GM18858 (cell line): ENCODE measurements around the gene IFNK.

Experiments
- ATAC-seq: cut with Tn5 transposase; IDR thresholded peaks from one replicate; pipeline ENCODE4 v1.9.1; 2021; ENCODE audit not compliant: unreplicated experiment

The IFNK gene

GRCh38 chr9:27537027-27537435, 12.9 kb downstream of the IFNK start:
- no peak for ATAC-seq

- no peak for ATAC-seq
Measured at GRCh38 chr9:27537756-27538155, 13.7 kb downstream of the IFNK start.

- ATAC-seq: peak; percentile 44
Measured at GRCh38 chr9:27538647-27539046, 14.6 kb downstream of the IFNK start.

- peak; percentile 39 for ATAC-seq
Measured at GRCh38 chr9:27539479-27540441, 15.7 kb downstream of the IFNK start.

GRCh38 chr9:27540502-27540901, 16.4 kb downstream of the IFNK start:
- no peak for ATAC-seq

GRCh38 chr9:27541740-27542139, 17.6 kb downstream of the IFNK start:
- ATAC-seq: no peak

GRCh38 chr9:27542508-27542907, 18.4 kb downstream of the IFNK start:
- no peak for ATAC-seq

GRCh38 chr9:27545471-27545870, 21.4 kb downstream of the IFNK start:
- no peak for ATAC-seq

- no peak for ATAC-seq
Measured at GRCh38 chr9:27548055-27548741, 24.1 kb downstream of the IFNK start.

GRCh38 chr9:27549196-27549755, 25.2 kb downstream of the IFNK start:
- no peak for ATAC-seq

GRCh38 chr9:27554712-27555111, 30.6 kb downstream of the IFNK start:
- ATAC-seq: no peak

GRCh38 chr9:27556470-27556869, 32.4 kb downstream of the IFNK start:
- ATAC-seq: no peak

GRCh38 chr9:27558307-27558706, 34.2 kb downstream of the IFNK start:
- no peak for ATAC-seq

- no peak for ATAC-seq
Measured at GRCh38 chr9:27560457-27560856, 36.4 kb downstream of the IFNK start.

- peak; percentile 56 for ATAC-seq
Measured at GRCh38 chr9:27561685-27562084, 37.6 kb downstream of the IFNK start.

GRCh38 chr9:27563738-27564430, 39.8 kb downstream of the IFNK start:
- no peak for ATAC-seq

GRCh38 chr9:27564670-27565069, 40.6 kb downstream of the IFNK start:
- no peak for ATAC-seq

GRCh38 chr9:27565696-27566095, 41.6 kb downstream of the IFNK start:
- ATAC-seq: no peak

- ATAC-seq: no peak
Measured at GRCh38 chr9:27566118-27566517, 42.0 kb downstream of the IFNK start.

GRCh38 chr9:27569406-27569805, 45.3 kb downstream of the IFNK start:
- ATAC-seq: no peak

- ATAC-seq: no peak
Measured at GRCh38 chr9:27571011-27571410, 46.9 kb downstream of the IFNK start.
